ENCODE results near the gene NEDD9. TPM values are rescaled to one million over a fixed set of nuclear protein-coding genes. Genes with fewer than 3 reads are reported as not detected.

The NEDD9 gene
- total RNA-seq, 6 donors from 2014 or later, result 122 to 334 (median 173) TPM

DNA sequence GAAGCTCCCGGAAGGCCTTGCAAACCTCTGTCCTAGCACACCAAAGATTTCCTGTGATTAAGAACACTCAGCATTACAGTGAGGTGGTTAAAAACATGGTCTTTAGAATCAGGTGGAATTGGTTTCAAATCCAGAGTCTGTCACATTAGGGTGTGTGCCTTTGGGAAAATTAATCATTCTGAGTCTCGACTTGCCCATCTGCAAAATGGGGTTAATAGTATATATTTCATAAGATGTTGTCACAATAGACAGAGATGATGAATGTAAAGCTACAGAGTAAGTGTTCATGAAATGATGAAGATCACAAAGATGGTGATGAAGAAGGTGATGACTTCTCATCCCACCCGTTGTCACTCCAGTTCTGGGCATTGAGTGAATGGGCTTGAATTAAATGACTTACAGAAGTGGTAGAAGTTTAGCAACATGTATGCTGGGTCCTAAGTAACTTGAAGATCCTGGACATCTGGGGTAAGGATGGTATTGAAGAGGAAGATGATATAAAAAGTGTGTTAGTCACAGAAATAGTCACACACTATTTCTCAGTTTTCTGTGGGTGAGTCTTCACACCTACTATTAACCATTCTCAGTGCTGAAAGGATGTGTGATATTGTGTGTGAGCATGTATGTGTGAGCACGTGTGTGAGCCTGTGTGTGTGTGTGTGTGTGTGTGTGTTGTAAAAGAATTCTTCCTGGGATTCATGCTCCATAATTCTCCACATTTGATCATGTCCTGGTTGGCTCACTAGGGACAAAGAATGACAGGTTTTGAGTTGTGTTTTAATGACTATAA, 28.0 kb upstream of the NEDD9 start:
- H3K36me3 ChIP-seq, result no peaks in the 10 kb centered on the region
- peaks cover 30 to 44% (median 37%) of the 10 kb centered on the region in 4 donors for H3K4me1 ChIP-seq
- WGBS, 2 donors, result 88 to 91% methylated on average over 4 of the region's 4 CpGs
- DNase-seq (no peak), ATAC-seq (ENCODE audit: low FRiP score in 2 of 2) (no peak)
- no peaks in the 10 kb centered on the region for H3K27me3 ChIP-seq
- H3K9me3 ChIP-seq, result no peaks in the 10 kb centered on the region
- H3K27ac ChIP-seq, result no peak overlapping the region
- TF ChIP-seq, protein P1, sequence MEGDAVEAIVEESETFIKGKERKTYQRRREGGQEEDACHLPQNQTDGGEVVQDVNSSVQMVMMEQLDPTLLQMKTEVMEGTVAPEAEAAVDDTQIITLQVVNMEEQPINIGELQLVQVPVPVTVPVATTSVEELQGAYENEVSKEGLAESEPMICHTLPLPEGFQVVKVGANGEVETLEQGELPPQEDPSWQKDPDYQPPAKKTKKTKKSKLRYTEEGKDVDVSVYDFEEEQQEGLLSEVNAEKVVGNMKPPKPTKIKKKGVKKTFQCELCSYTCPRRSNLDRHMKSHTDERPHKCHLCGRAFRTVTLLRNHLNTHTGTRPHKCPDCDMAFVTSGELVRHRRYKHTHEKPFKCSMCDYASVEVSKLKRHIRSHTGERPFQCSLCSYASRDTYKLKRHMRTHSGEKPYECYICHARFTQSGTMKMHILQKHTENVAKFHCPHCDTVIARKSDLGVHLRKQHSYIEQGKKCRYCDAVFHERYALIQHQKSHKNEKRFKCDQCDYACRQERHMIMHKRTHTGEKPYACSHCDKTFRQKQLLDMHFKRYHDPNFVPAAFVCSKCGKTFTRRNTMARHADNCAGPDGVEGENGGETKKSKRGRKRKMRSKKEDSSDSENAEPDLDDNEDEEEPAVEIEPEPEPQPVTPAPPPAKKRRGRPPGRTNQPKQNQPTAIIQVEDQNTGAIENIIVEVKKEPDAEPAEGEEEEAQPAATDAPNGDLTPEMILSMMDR (IDR thresholded peaks at IDR 0.05), result no peak
- TF ChIP-seq POLR2A (IDR thresholded peaks at IDR 0.05), result no peak
- no peak overlapping the region for H3K4me3 ChIP-seq

DNA sequence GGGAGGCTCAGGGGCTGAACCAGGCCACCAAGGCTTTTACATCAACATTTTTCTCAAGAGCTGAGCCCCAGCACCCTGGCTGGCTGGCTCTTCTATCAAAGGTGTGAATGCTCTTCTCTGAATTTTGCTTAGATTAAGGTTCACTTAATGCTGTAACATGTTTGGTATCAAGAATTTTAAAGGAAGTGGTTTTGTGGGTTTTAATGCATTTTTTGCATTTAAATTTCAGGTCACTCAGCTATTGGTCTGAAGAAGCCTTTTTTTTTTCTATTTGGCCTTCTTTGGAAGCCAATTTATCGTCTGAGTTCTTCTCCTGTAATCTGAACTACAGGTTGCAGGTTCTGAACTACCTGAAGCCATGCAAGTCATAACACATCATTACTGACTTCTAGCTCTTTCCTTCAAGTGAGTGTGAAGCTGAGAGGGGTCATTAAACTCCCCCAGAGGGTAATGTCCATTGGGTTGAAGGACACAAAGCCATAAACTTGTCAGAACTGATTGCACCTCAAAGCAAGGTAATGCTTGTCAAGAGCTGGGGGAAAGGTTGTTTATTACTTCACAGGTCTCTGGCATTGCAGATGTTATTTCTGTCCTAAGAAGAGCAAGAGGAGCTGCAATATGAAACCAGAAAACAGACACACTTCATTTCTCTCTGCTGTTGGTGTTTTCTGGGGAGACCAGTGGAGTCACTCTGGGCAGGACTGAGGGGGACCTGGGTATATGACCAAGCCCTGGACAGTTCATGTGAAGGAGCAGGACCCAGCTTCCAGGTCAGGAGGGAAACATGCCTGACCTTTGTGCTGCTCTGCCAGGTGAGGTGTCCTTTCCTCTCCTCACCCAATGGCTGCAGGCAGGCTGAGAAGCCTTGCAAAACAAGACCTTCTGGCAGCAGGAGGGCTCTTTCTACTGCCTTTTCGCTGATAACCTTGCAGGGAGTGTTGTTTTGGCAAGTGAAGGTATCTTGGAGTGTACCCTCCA, 26.1 kb upstream of the NEDD9 start:
- TF ChIP-seq EP300 (IDR thresholded peaks at IDR 0.05) (no peak), POLR2A (IDR thresholded peaks at IDR 0.05) (peak in 1 of 4 donors; percentile 10)
- DNase-seq (peak in 1 of 2 donors; percentile 67), ATAC-seq (ENCODE audit: low FRiP score in 2 of 2) (peak in 1 of 2 donors; percentile 24)
- peaks cover 24 to 39% (median 34%) of the 10 kb centered on the region in 4 donors for H3K4me1 ChIP-seq
- no peaks in the 10 kb centered on the region for H3K36me3 ChIP-seq
- H3K4me3 ChIP-seq, result no peak overlapping the region
- H3K9me3 ChIP-seq, result no peaks in the 10 kb centered on the region
- WGBS, 2 donors, result 69 to 78% methylated on average over 2 of the region's 2 CpGs
- H3K27ac ChIP-seq, result peak overlapping the region; percentile 19 to 81 (median 44)
- H3K27me3 ChIP-seq, result no peaks in the 10 kb centered on the region

DNA sequence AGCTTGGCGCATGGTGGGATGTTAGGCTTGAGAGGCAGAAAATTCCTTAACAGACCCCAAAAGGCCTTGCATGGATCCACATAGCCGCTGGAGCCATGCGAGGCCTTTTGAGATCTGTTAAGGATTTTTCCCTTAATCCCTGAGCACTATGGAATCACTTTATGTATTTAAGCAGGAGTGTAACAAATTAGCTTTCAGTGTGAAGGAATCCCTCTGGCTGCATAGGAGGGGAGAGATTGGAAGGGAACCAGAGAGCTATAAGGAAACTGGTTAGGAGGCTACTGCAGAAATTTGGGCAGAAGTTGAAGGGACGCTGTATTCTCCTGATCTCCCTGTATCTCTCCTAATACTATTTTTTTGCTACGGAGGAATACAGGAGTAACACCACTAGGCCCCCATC, 23.1 kb upstream of the NEDD9 start:
- Histone ChIP-seq H3K27ac (no peak overlapping the region), H3K36me3 (no peaks in the 10 kb centered on the region), H3K4me1 (peaks cover 26 to 42% (median 33%) of the 10 kb centered on the region in 4 donors), H3K27me3 (no peaks in the 10 kb centered on the region), H3K9me3 (no peaks in the 10 kb centered on the region), H3K4me3 (no peak overlapping the region)
- 97 to 100% methylated on average over 5 of the region's 5 CpGs for WGBS, 2 donors
- TF ChIP-seq EP300 (IDR thresholded peaks at IDR 0.05) (no peak), POLR2AphosphoS5 (IDR thresholded peaks at IDR 0.05) (no peak), POLR2A (IDR thresholded peaks at IDR 0.05) (no peak)
- TF ChIP-seq, protein P1 (IDR thresholded peaks at IDR 0.05), result no peak
- DNase-seq, result no peak
- ATAC-seq (ENCODE audit: low FRiP score in 2 of 2), result no peak

DNA sequence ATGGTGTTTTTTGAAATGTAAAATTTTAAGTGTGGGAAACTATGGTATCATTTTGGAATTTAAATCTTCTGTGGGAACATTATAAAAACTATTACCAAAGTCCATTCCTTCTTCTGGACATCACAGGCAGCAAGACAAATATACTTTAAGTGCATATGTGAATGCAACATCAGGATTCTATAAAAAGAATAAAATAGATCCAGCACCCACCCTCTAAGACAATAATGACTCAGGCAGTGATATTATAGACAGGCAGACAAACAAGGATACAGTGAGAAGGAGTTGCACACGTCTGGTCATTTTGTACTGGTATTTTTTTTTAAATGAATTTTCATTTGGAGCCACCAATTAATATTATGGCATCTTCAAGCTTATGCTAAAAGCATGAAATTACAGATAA, 21.1 kb upstream of the NEDD9 start:
- Histone ChIP-seq H3K27me3 (no peaks in the 10 kb centered on the region), H3K36me3 (peaks cover 0 to 8% (median 0%) of the 10 kb centered on the region in 4 donors), H3K27ac (no peak overlapping the region), H3K4me1 (peaks cover 17 to 32% (median 28%) of the 10 kb centered on the region in 4 donors), H3K4me3 (no peak overlapping the region), H3K9me3 (no peaks in the 10 kb centered on the region)
- 85 to 88% methylated on average over 1 of the region's 1 CpG for WGBS, 2 donors
- TF ChIP-seq POLR2AphosphoS5 (IDR thresholded peaks at IDR 0.05), result no peak
- TF ChIP-seq, protein P1 (IDR thresholded peaks at IDR 0.05), result no peak
- TF ChIP-seq EP300 (IDR thresholded peaks at IDR 0.05), result no peak
- ATAC-seq (ENCODE audit: low FRiP score in 2 of 2) (no peak), DNase-seq (no peak)

Data from upper lobe of left lung (tissue), 6 donors.